Muscle of arm (tissue), 12 donors: ENCODE measurements around the gene MARCHF10. TPM values are rescaled to one million over a fixed set of nuclear protein-coding genes. Genes with fewer than 3 reads are reported as not detected.
"Not testable (repeated sequence)": the region's sequence is repeated elsewhere in the genome, so short reads cannot be mapped to it uniquely, and the experiment has no call there.

Experiments used
- DNase-seq: peaks from one replicate; pipeline ENCODE4 v3.0.0-alpha.2; 2013
- polyA plus RNA-seq, 12 donors: library from polyadenylated mRNA; unstranded; fragments of 120-200 nt; gene quantifications; one replicate each; pipeline ENCODE4 v1.2.1, GENCODE V29; 2013; ENCODE audit not compliant: insufficient read length in 12 of 12

MARCHF10 gene
- polyA plus RNA-seq, 12 donors = 0.15 to 0.92 (median 0.47) TPM; not detected in 2

- no peak for DNase-seq
These were observed 111.2 kb downstream of the MARCHF10 start for GRCh38 chr17:62696726-62697490.

GRCh38 chr17:62696256-62696655 is 111.9 kb downstream of the MARCHF10 start:
- DNase-seq = no peak

- not testable (repeated sequence) for DNase-seq
These were observed 112.9 kb downstream of the MARCHF10 start for GRCh38 chr17:62695093-62695738.

GRCh38 chr17:62693616-62694409 is 114.3 kb downstream of the MARCHF10 start:
- no peak for DNase-seq

GRCh38 chr17:62692721-62693431 is 115.2 kb downstream of the MARCHF10 start:
- no peak for DNase-seq

- no peak for DNase-seq
These were observed 115.9 kb downstream of the MARCHF10 start for GRCh38 chr17:62692159-62692651.

GRCh38 chr17:62691589-62691915 is 116.6 kb downstream of the MARCHF10 start:
- not testable (repeated sequence) for DNase-seq

- DNase-seq = no peak
These were observed 117.8 kb downstream of the MARCHF10 start for GRCh38 chr17:62690168-62690897.

GRCh38 chr17:62689441-62690167 is 118.5 kb downstream of the MARCHF10 start:
- DNase-seq = no peak

GRCh38 chr17:62688398-62689160 is 119.5 kb downstream of the MARCHF10 start:
- DNase-seq = no peak

GRCh38 chr17:62687997-62688396 is 120.1 kb downstream of the MARCHF10 start:
- no peak for DNase-seq

GRCh38 chr17:62684179-62684578 is 123.9 kb downstream of the MARCHF10 start:
- no peak for DNase-seq

GRCh38 chr17:62681939-62682381 is 126.2 kb downstream of the MARCHF10 start:
- DNase-seq = no peak

- DNase-seq = no peak
These were observed 126.8 kb downstream of the MARCHF10 start for GRCh38 chr17:62681061-62681938.

- DNase-seq = no peak
These were observed 127.5 kb downstream of the MARCHF10 start for GRCh38 chr17:62680541-62681052.

GRCh38 chr17:62679866-62680377 is 128.2 kb downstream of the MARCHF10 start:
- no peak for DNase-seq

- DNase-seq = no peak
These were observed 129.7 kb downstream of the MARCHF10 start for GRCh38 chr17:62678214-62678919.
